NCI-H82 treated with DMSO at 0.1 percent for 48 hours (cell line): ENCODE results near the gene FRMD4A.
"Not testable (repeated sequence)": the region's sequence is repeated elsewhere in the genome, so short reads cannot be mapped to it uniquely, and the experiment has no call there.

Experiments
- DNase-seq: peaks from one replicate; lab custom pipeline; 2025; ENCODE audit not compliant: unreplicated experiment; lab: John Stamatoyannopoulos, UW

FRMD4A gene

GRCh38 chr10:14116021-14116420 lies 214.7 kb downstream of the FRMD4A start:
- DNase-seq = no peak

GRCh38 chr10:14114791-14115190 lies 215.9 kb downstream of the FRMD4A start:
- no peak for DNase-seq

- DNase-seq = peak; percentile 45
Measured at GRCh38 chr10:14112056-14112455, 218.7 kb downstream of the FRMD4A start.

GRCh38 chr10:14111208-14111607 lies 219.5 kb downstream of the FRMD4A start:
- no peak for DNase-seq

GRCh38 chr10:14106828-14107227 lies 223.9 kb downstream of the FRMD4A start:
- no peak for DNase-seq

GRCh38 chr10:14102056-14102455 lies 228.7 kb downstream of the FRMD4A start:
- no peak for DNase-seq

- DNase-seq = no peak
Measured at GRCh38 chr10:14099885-14100284, 230.8 kb downstream of the FRMD4A start.

- DNase-seq = no peak
Measured at GRCh38 chr10:14093730-14094484, 236.8 kb downstream of the FRMD4A start.

- no peak for DNase-seq
Measured at GRCh38 chr10:14092799-14093198, 237.9 kb downstream of the FRMD4A start.

- DNase-seq = no peak
Measured at GRCh38 chr10:14089556-14090292, 241.0 kb downstream of the FRMD4A start.

GRCh38 chr10:14087566-14087965 lies 243.2 kb downstream of the FRMD4A start:
- no peak for DNase-seq

- DNase-seq = no peak
Measured at GRCh38 chr10:14086596-14086995, 244.1 kb downstream of the FRMD4A start.

- no peak for DNase-seq
Measured at GRCh38 chr10:14084875-14085274, 245.8 kb downstream of the FRMD4A start.

- no peak for DNase-seq
Measured at GRCh38 chr10:14080795-14081194, 249.9 kb downstream of the FRMD4A start.

- DNase-seq = no peak
Measured at GRCh38 chr10:14077430-14077829, 253.3 kb downstream of the FRMD4A start.

GRCh38 chr10:14074062-14074884 lies 256.5 kb downstream of the FRMD4A start:
- DNase-seq = peak; percentile 38

- no peak for DNase-seq
Measured at GRCh38 chr10:14072541-14072940, 258.2 kb downstream of the FRMD4A start.

- DNase-seq = no peak
Measured at GRCh38 chr10:14071956-14072355, 258.8 kb downstream of the FRMD4A start.

GRCh38 chr10:14068601-14069250 lies 262.0 kb downstream of the FRMD4A start:
- no peak for DNase-seq

- not testable (repeated sequence) for DNase-seq
Measured at GRCh38 chr10:14067638-14068037, 263.1 kb downstream of the FRMD4A start.

- DNase-seq = no peak
Measured at GRCh38 chr10:14066106-14066505, 264.6 kb downstream of the FRMD4A start.
